Loucy (cell line): ENCODE measurements around the gene ORC1.

ENCODE experiments used
- H2AFZ ChIP-seq: fragments of 200-600 bp; sonication (generic); 2 replicates; pipeline ENCODE4 v1.6.0; 2016; ENCODE audit warnings: antibody characterized with exemption, mild to moderate bottlenecking, low read length, moderate library complexity
- H3F3A ChIP-seq: fragments of 200-600 bp; 2 replicates; pipeline ENCODE4 v1.6.0; 2016; ENCODE audit warnings: antibody characterized with exemption, low read depth, mild to moderate bottlenecking
- H3K27me3 ChIP-seq: fragments of 200-600 bp; sonication (generic); 2 replicates; pipeline ENCODE4 v1.6.1; 2014; ENCODE audit warnings: low read length, mild to moderate bottlenecking; ENCODE audit not compliant: insufficient read depth, poor library complexity, severe bottlenecking
- H3K36me3 ChIP-seq: fragments of 200-600 bp; sonication (generic); 2 replicates; pipeline ENCODE4 v1.6.1; 2016; ENCODE audit warnings: low read length; ENCODE audit not compliant: insufficient read depth
- H3K4me1 ChIP-seq: fragments of 200-600 bp; sonication (generic); 2 replicates; pipeline ENCODE4 v1.5.1; 2014; ENCODE audit warnings: low read length, mild to moderate bottlenecking; ENCODE audit not compliant: insufficient read depth, poor library complexity, severe bottlenecking
- H3K4me2 ChIP-seq: fragments of 200-600 bp; sonication (generic); 2 replicates; pipeline ENCODE4 v1.6.0; 2014; ENCODE audit warnings: antibody characterized with exemption, low read length, low read depth, mild to moderate bottlenecking; ENCODE audit not compliant: poor library complexity, severe bottlenecking
- H3K4me3 ChIP-seq: fragments of 200-600 bp; sonication (generic); 2 replicates; pipeline ENCODE4 v1.5.1; 2014; ENCODE audit warnings: low read length, mild to moderate bottlenecking, mixed read lengths; ENCODE audit not compliant: poor library complexity, severe bottlenecking
- H3K79me2 ChIP-seq: fragments of 200-600 bp; sonication (generic); 2 replicates; pipeline ENCODE4 v1.6.1; 2014; ENCODE audit warnings: low read length; ENCODE audit not compliant: insufficient read depth
- H3K9ac ChIP-seq: fragments of 200-600 bp; sonication (generic); 2 replicates; pipeline ENCODE4 v1.6.0; 2014; ENCODE audit warnings: mild to moderate bottlenecking, low read depth, low read length, moderate library complexity; ENCODE audit not compliant: poor library complexity, severe bottlenecking
- H3K9me2 ChIP-seq: fragments of 200-600 bp; sonication (generic); replicated peaks from 2 replicates; pipeline ENCODE4 v1.6.1; 2016; ENCODE audit warnings: low read depth, low read length, mixed read lengths
- H3K9me3 ChIP-seq: fragments of 200-600 bp; sonication (generic); 2 replicates; pipeline ENCODE4 v1.6.1; 2014; ENCODE audit warnings: mild to moderate bottlenecking, antibody characterized with exemption, low read length, low read depth; ENCODE audit not compliant: insufficient read depth
- H4K20me1 ChIP-seq: fragments of 200-600 bp; sonication (generic); 2 replicates; pipeline ENCODE4 v1.6.0; 2014; ENCODE audit warnings: antibody characterized with exemption, low read length, mild to moderate bottlenecking; ENCODE audit not compliant: insufficient read depth, poor library complexity, severe bottlenecking
- CTCF ChIP-seq: fragments of 200-600 bp; sonication (generic); conservative IDR thresholded peaks from 2 replicates; pipeline ENCODE4 v1.5.1; 2014; ENCODE audit warnings: mild to moderate bottlenecking, antibody characterized with exemption, low read length
- EZH2phosphoT487 ChIP-seq: fragments of 200-600 bp; IDR thresholded peaks from 2 replicates; pipeline ENCODE4 v1.6.1; 2018; ENCODE audit warnings: antibody characterized with exemption, mild to moderate bottlenecking, moderate library complexity, borderline replicate concordance

ORC1 gene

GRCh38 chr1:52346653-52347052 is 57.6 kb downstream of the ORC1 start:
- Histone ChIP-seq H3K4me2 (no peak overlapping the region), H3K4me3 (no peak overlapping the region), H3K9me2 (no peaks in the 10 kb centered on the region), H3K4me1 (peaks cover 4% of the 10 kb centered on the region), H2AFZ (no peak overlapping the region), H4K20me1 (no peaks in the 10 kb centered on the region), H3K79me2 (no peaks in the 10 kb centered on the region), H3K9me3 (no peaks in the 10 kb centered on the region), H3K36me3 (no peaks in the 10 kb centered on the region; the same call in 1 of the 2 replicates), H3K27me3 (no peaks in the 10 kb centered on the region), H3K9ac (no peak overlapping the region), H3F3A (no peaks in the 10 kb centered on the region)
- TF ChIP-seq CTCF (no peak), EZH2phosphoT487 (no peak)

- no peak overlapping the region for H3K4me3 ChIP-seq
- H3K9me2 ChIP-seq: no peaks in the 10 kb centered on the region
- H3K36me3 ChIP-seq: no peaks in the 10 kb centered on the region
- no peaks in the 10 kb centered on the region for H4K20me1 ChIP-seq
- H2AFZ ChIP-seq: no peak overlapping the region
- H3K9ac ChIP-seq: no peak overlapping the region
- no peaks in the 10 kb centered on the region for H3K9me3 ChIP-seq
- H3K4me1 ChIP-seq: peaks cover 4% of the 10 kb centered on the region
- no peak overlapping the region for H3K4me2 ChIP-seq
- no peaks in the 10 kb centered on the region for H3K27me3 ChIP-seq
- H3F3A ChIP-seq: no peaks in the 10 kb centered on the region
- no peaks in the 10 kb centered on the region for H3K79me2 ChIP-seq
- no peak for TF ChIP-seq EZH2phosphoT487
Observed at GRCh38 chr1:52345252-52345651, 59.0 kb downstream of the ORC1 start.

- Histone ChIP-seq H3K36me3 (no peaks in the 10 kb centered on the region), H3K4me1 (peaks cover under 1% of the 10 kb centered on the region), H3K27me3 (no peaks in the 10 kb centered on the region), H3K9ac (no peak overlapping the region), H2AFZ (no peak overlapping the region), H3K9me3 (no peaks in the 10 kb centered on the region), H4K20me1 (no peaks in the 10 kb centered on the region), H3K79me2 (no peaks in the 10 kb centered on the region), H3K9me2 (no peaks in the 10 kb centered on the region), H3K4me2 (no peak overlapping the region), H3F3A (no peaks in the 10 kb centered on the region), H3K4me3 (no peak overlapping the region)
- TF ChIP-seq EZH2phosphoT487 (no peak), CTCF (no peak)
Observed at GRCh38 chr1:52343979-52344378, 60.2 kb downstream of the ORC1 start.

GRCh38 chr1:52341655-52342260 is 62.5 kb downstream of the ORC1 start:
- Histone ChIP-seq H3K9me3 (no peaks in the 10 kb centered on the region), H3K79me2 (no peaks in the 10 kb centered on the region), H4K20me1 (no peaks in the 10 kb centered on the region), H3K36me3 (no peaks in the 10 kb centered on the region), H3K4me2 (no peak overlapping the region), H3K9me2 (no peaks in the 10 kb centered on the region), H3K27me3 (no peaks in the 10 kb centered on the region), H3K9ac (no peak overlapping the region), H3K4me1 (no peaks in the 10 kb centered on the region), H2AFZ (no peak overlapping the region), H3K4me3 (no peak overlapping the region), H3F3A (no peaks in the 10 kb centered on the region)
- TF ChIP-seq EZH2phosphoT487: no peak
- TF ChIP-seq CTCF: no peak
